SH-SY5Y (cell line): Measurements from ENCODE around the gene SIRT6.

Experiments used
- GATA2 ChIP-seq: IDR thresholded peaks from 2 replicates; pipeline ENCODE4 v1.6.1; 2011; ENCODE audit warnings: mild to moderate bottlenecking, low read depth, low read length
- GATA3 ChIP-seq: IDR thresholded peaks from 2 replicates; pipeline ENCODE4 v1.6.1; 2011; ENCODE audit warnings: low read depth, mild to moderate bottlenecking, low read length, moderate library complexity

DNA sequence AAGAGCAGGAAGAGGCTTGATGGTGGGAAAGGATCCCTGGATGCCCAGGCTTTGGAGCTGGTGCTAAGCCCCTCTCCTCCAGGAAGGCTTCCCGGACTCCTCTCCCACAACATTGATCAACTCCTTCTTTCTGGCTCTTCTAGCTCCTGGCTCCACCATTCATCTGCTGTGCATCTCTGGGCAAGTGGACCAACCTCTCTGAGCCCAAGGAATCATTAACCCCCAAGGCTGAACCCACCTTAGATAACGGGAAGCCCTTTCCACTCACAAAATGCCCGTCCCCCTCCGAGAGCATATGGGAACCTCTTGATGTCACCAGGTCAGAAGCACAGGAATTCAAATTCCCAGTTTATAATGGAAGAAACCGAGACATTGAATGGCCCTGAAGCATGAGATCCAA, 5.2 kb downstream of the SIRT6 start:
- TF ChIP-seq GATA2 (no peak), GATA3 (no peak)
